GM15510 (cell line): ENCODE measurements around the gene LIPC.

Source experiments
- POLR2A ChIP-seq: IDR thresholded peaks from 3 replicates; pipeline ENCODE4 v1.6.1; 2011; ENCODE audit warnings: borderline replicate concordance; ENCODE audit not compliant: insufficient read length; ENCODE audit errors: extremely low read depth

The LIPC gene

GRCh38 chr15:58582160-58582559, 150.4 kb downstream of the LIPC start:
- no peak for TF ChIP-seq POLR2A

- TF ChIP-seq POLR2A: no peak
Measured at GRCh38 chr15:58583171-58583908, 151.5 kb downstream of the LIPC start.

GRCh38 chr15:58584789-58585461, 153.1 kb downstream of the LIPC start:
- TF ChIP-seq POLR2A: no peak

GRCh38 chr15:58585693-58586443, 154.1 kb downstream of the LIPC start:
- no peak for TF ChIP-seq POLR2A

GRCh38 chr15:58587486-58587885, 155.7 kb downstream of the LIPC start:
- TF ChIP-seq POLR2A: no peak

GRCh38 chr15:58588096-58588495, 156.3 kb downstream of the LIPC start:
- TF ChIP-seq POLR2A: no peak

GRCh38 chr15:58589047-58589446, 157.3 kb downstream of the LIPC start:
- TF ChIP-seq POLR2A: no peak

- TF ChIP-seq POLR2A: no peak
Measured at GRCh38 chr15:58590236-58590635, 158.4 kb downstream of the LIPC start.

GRCh38 chr15:58590926-58591325, 159.1 kb downstream of the LIPC start:
- no peak for TF ChIP-seq POLR2A

- TF ChIP-seq POLR2A: no peak
Measured at GRCh38 chr15:58593870-58594269, 162.1 kb downstream of the LIPC start.

GRCh38 chr15:58594898-58595297, 163.1 kb downstream of the LIPC start:
- no peak for TF ChIP-seq POLR2A

- no peak for TF ChIP-seq POLR2A
Measured at GRCh38 chr15:58595516-58596263, 163.9 kb downstream of the LIPC start.

- no peak for TF ChIP-seq POLR2A
Measured at GRCh38 chr15:58597943-58598828, 166.4 kb downstream of the LIPC start.

- TF ChIP-seq POLR2A: no peak
Measured at GRCh38 chr15:58598829-58599210, 167.0 kb downstream of the LIPC start.
